GM21423 (cell line): ENCODE results near the gene RTEL1.

ENCODE experiments used
- ATAC-seq: cut with Tn5 transposase; IDR thresholded peaks from one replicate; pipeline ENCODE4 v1.9.1; 2021; ENCODE audit warnings: mild to moderate bottlenecking, moderate library complexity; ENCODE audit not compliant: unreplicated experiment

The RTEL1 gene

DNA sequence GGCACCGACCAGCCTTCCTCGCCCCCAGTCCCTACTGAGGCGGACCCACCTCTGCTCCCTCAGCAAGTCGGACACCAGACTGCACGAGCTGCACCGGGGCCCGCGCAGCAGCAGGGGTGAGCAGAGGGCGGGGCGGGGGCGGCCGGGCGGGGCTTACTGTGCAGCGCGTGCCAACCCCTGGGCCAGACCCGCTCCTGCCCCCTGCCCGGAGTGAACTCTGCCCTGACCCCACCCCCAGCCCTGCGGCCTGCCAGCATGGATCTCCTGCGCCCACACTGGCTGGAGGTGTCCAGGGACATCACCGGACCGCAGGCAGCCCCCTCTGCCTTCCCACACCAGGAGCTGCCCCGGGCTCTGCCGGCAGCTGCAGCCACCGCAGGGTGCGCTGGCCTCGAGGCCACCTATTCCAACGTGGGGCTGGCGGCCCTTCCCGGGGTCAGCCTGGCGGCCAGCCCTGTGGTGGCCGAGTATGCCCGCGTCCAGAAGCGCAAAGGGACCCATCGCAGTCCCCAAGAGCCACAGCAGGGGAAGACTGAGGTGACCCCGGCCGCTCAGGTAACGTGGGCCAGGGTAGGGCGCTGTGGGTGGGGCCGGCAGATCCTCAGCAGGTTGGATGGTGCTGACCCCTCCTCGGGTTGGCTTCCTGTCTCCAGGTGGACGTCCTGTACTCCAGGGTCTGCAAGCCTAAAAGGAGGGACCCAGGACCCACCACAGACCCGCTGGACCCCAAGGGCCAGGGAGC, 80.0 kb downstream of the RTEL1 start:
- no peak for ATAC-seq

DNA sequence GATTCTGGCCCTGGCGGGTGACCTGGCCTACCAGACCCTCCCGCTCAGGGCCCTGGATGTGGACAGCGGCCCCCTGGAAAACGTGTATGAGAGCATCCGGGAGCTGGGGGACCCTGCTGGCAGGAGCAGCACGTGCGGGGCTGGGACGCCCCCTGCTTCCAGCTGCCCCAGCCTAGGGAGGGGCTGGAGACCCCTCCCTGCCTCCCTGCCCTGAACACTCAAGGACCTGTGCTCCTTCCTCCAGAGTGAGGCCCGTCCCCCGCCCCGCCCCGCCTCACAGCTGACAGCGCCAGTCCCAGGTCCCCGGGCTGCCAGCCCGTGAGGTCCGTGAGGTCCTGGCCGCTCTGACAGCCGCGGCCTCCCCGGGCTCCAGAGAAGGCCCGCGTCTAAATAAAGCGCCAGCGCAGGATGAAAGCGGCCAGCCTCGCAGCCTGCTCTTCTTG, 80.6 kb downstream of the RTEL1 start:
- no peak for ATAC-seq

DNA sequence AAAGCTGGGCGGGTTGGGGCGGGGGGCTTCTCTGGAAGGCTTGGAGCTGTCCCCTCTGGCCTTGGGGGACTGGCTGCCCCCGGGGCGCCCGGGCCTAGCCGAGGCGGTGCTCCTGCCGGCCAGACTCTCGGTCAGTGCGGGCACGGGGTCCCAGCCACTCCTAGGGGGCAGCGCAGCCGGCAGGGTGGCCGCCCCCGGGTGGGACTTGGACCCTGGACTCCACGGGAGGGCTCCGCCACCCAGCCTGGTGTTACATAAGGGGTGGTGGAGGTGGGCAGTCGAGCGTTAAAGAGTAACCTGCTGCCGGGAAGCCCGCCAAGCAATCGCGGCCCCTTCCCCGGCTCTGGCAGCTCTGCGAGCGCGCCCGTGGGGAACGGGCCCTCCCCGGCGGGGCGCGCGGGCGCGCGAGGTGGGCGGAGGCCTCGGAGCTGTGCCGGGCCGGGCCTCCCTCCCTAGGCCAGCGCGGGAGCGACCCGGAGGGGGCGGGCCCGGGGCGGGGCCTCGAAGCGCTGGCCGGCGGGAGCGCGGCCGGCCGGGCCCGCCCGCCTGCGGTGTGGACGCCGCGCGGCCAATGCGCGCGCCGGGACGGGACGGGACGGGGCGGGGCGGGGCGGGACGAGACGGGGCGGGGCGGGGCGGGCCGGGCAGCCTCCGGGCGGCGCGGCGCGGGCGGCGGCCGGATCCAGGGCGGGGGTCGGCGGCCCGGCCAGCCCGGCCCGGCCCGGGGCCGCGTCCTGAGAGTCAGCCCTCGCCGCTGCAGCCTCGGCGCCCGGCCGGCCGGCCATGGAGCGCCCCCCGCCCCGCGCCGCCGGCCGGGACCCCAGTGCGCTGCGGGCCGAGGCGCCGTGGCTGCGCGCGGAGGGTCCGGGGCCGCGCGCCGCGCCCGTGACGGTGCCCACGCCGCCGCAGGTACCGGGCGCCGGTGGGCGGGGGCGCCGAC, 81.3 kb downstream of the RTEL1 start, which contains the start of gene SLC2A4RG:
Gene SLC2A4RG, plus strand, starts transcription at position 647 of the 940 bp plus-strand sequence. Its CDS starts 137 bp downstream, at position 784.
- peak; percentile 48 for ATAC-seq

DNA sequence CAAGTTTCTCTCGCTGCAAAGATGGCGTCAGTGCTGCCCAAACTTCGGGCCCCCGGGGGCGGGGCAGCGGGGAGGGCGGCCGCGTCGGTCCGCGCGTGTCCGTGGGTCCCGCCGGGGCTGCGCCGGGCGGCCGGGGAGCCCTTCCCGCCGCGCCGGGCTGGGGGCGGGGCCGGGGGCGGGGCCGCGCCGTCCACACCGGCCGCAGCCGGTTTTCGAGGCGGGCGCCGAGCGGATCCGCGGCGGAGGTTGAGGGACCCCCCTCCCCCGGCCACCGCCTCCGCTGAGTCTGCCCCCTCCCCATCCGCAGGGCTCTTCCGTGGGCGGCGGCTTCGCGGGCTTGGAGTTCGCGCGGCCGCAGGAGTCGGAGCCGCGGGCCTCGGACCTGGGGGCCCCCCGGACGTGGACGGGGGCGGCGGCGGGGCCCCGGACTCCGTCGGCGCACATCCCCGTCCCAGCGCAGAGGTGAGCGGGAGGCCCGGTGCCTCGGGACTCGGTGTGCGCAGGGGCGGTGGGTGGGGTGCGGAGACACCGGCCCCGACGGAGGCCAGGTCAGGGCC, 82.0 kb downstream of the RTEL1 start:
- no peak for ATAC-seq

DNA sequence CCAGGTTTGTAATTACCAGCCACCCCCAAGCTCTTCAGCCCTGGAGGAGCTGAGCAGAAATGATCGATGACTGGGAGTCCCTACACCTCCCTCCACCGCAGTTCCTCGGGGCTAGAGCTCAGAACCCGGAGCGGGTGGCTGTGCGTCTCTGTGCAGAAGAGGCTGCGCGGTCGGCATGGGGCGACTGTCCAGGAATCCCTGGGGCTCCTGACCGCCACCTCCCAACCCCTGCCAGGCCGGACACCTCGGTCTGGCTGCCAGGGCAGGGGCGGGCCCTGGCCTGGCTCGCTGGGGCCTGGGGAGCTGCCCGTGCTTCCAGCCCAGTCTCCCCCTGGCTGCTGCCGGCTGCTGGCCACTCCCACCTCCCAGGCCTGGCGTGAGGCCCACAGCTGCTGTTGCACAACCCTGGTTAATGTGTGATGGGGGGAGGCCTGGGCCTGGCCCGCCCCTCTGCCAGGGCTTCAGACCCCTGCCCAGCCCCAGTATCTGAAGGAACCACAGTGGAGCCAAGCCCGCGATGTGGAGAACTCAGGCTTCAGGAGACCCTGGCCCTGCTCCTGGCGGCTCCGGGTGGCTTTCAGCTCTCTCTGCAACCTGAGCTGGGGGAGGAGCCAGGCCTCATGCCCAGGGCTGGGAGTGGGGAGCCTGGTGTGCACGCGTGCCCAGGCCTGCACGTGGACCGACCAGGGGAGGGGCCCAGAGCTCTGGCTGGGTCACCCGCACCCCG, 82.7 kb downstream of the RTEL1 start:
- ATAC-seq = no peak

DNA sequence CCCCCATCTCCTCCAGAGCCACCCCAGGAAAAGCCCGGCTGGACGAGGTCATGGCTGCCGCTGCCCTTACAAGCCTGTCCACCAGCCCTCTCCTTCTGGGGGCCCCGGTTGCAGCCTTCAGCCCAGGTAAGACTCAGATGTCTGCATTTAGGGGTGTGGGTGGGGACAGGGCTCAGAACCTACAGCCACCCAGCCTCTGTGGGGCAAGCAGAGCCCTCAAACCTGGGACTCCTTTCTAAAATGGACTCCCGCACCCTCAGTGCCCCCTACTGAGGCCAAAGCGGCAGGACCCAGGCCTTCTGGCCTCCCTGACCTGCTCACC, 83.2 kb downstream of the RTEL1 start:
- ATAC-seq = no peak

DNA sequence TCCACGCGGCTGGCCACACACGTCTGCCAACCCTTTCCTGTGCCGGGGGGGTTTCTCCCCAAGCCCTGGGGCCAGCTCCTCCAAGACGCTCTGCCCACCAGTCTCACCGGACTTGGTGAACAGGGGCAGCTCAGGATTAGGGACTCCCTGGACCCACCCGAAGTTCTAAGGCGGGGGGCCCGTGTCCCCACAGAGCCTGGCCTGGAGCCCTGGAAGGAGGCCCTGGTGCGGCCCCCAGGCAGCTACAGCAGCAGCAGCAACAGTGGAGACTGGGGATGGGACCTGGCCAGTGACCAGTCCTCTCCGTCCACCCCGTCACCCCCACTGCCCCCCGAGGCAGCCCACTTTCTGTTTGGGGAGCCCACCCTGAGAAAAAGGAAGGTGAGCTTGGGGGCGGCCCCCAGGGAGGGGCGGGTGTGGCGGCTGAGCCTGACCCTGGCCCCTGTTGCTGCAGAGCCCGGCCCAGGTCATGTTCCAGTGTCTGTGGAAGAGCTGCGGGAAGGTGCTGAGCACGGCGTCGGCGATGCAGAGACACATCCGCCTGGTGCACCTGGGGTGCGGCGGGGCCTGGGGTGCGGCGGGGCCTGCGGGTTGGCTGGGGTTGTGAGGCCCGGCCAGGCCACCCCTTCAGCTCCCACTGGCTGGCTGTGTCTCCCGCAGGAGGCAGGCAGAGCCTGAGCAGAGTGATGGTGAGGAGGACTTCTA, 83.7 kb downstream of the RTEL1 start:
- ATAC-seq = no peak

DNA sequence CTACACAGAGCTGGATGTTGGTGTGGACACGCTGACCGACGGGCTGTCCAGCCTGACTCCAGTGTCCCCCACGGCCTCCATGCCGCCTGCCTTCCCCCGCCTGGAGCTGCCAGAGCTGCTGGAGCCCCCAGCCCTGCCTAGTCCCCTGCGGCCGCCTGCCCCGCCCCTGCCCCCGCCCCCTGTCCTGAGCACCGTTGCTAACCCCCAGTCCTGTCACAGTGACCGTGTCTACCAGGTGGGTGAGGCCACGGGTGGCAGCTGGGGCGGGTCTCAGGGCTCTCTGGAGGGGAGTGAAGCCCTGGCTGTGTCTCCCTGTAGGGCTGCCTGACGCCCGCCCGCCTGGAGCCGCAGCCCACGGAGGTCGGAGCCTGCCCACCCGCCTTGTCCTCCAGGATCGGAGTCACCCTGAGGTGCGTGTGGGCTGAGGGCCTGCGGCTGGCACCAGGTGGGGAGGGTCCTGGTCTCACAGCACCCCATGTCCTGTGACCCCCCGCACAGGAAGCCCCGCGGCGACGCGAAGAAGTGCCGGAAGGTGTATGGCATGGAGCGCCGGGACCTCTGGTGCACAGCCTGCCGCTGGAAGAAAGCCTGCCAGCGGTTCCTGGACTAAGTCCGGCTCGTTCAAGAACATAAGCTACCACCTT, 84.4 kb downstream of the RTEL1 start:
- no peak for ATAC-seq

DNA sequence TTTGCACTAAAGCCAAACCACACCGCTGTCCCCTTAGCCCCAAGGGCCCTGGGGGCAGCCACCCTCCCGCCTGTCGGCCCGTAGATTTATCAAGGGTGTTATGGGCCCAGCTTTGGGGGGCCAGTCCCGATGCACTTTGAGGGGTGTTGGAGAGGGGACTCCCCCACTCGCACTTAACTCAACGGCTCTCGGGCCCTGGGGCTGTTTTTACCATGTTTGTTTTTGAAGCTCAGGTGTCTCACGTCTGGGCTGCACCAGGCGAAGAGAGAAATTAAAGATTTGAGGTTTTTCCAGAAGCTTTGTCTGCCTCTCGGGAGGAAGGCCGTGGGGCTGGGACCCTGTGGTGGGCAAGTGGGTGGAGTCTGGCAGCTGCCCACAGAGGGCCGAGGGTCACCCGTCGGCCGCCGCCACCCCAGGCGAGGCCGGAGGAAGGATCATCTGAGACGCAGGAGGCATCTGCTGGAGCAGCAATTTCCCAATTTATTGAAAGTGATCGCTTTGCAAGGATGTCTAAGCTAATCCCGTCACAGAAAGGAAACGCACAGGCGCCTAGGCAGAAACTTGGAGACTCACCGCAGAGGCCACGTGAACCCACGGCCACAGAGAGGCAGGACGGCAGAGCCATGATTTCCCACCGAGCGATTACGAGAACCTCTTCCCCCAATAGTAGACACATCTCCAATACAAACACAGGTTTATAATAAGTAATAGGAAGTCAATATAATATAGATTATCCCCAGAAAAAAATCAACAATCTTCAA, 85.3 kb downstream of the RTEL1 start:
- ATAC-seq = no peak

DNA sequence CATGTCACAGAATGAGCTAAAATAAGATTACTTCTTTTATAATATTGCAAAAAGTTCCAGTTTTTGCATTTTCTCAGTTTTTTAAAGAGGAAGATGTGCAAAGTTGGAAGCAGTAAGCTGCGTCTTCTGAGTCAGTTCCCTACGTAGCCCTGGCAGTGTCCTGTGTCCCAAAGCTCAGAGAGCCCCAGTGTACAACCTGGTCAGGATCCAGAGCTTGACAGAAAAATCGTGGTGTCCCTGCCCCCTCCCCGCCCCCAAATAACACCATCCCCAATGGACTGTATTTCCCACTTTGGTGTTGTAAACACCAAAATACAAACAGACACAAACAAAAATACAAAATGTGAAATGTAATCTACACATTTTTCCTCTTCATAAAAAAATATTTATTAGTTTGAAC, 86.0 kb downstream of the RTEL1 start:
- no peak for ATAC-seq

DNA sequence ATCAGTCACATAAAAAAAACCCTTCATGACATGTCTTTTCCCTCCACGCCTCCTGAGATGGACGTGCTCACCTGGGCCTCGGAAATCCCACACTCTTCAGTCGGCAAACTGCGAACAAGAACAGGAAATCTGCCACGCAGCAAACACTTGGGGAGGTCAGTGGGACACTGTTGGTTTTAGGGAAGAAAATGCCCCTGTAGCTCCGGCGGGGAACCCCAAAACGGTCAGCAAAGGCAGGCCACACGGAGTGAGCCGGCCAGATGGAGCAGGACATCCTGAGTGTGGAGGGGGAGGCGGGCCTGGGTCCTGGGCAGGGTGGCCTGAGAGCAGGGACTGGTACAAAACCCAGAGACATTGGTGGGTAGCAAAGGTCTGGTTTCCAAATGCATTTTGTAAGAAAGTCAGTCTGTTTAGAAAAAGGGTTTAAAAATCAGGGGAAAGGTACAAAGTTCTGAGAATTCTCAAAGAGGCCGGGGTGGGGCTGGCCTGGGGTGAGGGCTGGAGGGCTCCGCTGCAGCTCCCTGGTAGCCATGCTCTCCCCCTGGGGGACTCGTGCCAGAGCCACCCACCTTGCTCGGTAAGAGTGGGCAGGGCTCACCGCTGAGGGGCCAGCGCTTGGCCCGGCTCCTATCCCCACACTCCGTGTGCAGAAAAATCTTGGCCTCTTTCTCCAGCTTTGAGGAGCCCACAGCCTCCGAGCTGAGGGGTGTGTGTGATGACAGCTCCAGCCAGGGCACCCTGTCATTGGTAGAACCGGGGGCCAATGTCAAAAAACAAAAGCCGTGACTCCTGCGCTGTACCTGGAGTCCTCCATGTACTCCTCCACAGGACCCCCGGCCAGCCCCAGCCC, 86.7 kb downstream of the RTEL1 start:
- ATAC-seq = no peak

DNA sequence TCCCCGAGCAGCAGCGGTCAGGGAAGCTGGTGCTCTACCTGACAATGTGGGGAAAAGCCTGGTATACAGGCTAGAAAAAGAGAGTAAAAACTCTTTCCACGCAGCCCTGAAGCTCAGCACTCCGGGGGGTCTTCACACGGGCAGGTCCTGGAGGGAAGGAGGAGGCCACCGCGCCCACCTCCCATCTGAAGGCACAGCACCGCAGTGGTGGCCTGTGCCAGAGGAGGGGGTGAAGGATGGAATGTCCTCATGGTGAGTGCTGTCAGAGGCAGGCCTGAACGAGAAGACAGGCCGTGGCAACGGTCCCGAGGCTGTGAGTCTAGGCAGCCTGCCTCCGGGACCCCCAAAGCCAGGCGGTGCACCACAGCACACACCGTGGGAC, 87.3 kb downstream of the RTEL1 start:
- ATAC-seq = no peak
